ENCODE data around the gene UBR4.
"Not testable (repeated sequence)": the region's sequence is repeated elsewhere in the genome, so short reads cannot be mapped to it uniquely, and the experiment has no call there.

UBR4 gene

GRCh38 chr1:19186001-19186400, 24.1 kb downstream of the UBR4 start:
- TF ChIP-seq POLR2A (IDR thresholded peaks at IDR 0.05; ENCODE audit: extremely low read depth, insufficient read length): no peak
- no peak for TF ChIP-seq MAX (IDR thresholded peaks at IDR 0.05; ENCODE audit: low read depth, low read length)
- TF ChIP-seq CTCF (IDR thresholded peaks at IDR 0.05; ENCODE audit: low read depth, low read length): no peak
- no peak for TF ChIP-seq MYC (IDR thresholded peaks at IDR 0.05; ENCODE audit: low read depth, low read length)
- no peak for DNase-seq (ENCODE audit: low read depth)
- H3K4me3 ChIP-seq (ENCODE audit: low read depth, low read length): no peak overlapping the region

- no peak for DNase-seq (ENCODE audit: low read depth)
- TF ChIP-seq MAX (IDR thresholded peaks at IDR 0.05; ENCODE audit: low read depth, low read length): no peak
- no peak overlapping the region for H3K4me3 ChIP-seq (ENCODE audit: low read depth, low read length)
Measured at GRCh38 chr1:19182223-19182622, 27.8 kb downstream of the UBR4 start.

DNA sequence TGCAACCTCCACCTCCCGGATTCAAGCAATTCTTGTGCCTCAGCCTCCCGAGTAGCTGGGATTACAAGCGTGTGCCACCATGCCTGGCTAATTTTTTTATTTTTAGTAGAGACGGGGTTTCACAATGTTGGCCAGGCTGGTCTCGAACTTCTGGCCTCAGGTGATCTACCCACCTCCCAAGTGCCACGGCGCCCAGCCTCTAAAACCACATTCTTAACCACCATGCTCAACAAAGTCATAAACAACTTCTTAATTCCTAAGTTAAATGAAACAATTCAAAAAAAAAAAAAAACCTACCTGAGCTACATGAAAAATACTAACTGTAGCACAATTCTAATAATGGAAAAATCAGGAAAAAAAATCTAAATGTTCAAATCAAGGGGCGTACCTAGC, 29.8 kb downstream of the UBR4 start:
- H3K4me3 ChIP-seq (ENCODE audit: low read depth, low read length); DNase-seq (ENCODE audit: low read depth): not testable (repeated sequence)

GRCh38 chr1:19179597-19180264, 30.3 kb downstream of the UBR4 start:
- no peak for TF ChIP-seq MYC (IDR thresholded peaks at IDR 0.05; ENCODE audit: low read depth, low read length)
- TF ChIP-seq CTCF (IDR thresholded peaks at IDR 0.05; ENCODE audit: low read depth, low read length): peak; percentile 13
- DNase-seq (ENCODE audit: low read depth): peak; percentile 30
- H3K4me3 ChIP-seq (ENCODE audit: low read depth, low read length): no peak overlapping the region

- DNase-seq (ENCODE audit: low read depth): no peak
- H3K4me3 ChIP-seq (ENCODE audit: low read depth, low read length): no peak overlapping the region
- no peak for TF ChIP-seq MYC (IDR thresholded peaks at IDR 0.05; ENCODE audit: low read depth, low read length)
Measured at GRCh38 chr1:19178734-19179398, 31.2 kb downstream of the UBR4 start.

DNA sequence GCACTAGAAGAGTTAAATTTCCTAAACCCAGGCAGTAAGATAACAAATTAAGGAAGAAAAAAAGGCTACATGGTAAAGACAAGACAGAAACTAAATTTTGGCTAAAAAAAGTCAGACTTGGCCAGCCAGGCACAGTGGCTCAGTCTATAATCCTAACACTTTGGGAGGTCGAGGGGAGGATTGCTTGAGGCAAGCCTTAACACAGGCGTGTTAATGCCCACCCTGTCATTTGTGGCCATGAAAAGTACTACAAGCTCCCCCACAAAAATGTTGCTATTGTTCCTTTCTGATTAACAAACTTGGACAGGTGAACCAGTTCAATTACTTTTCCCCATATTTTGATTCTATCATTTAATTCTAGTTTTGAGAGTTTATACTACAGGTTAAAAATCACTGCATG, 32.3 kb downstream of the UBR4 start:
- H3K4me3 ChIP-seq (ENCODE audit: low read depth, low read length): no peak overlapping the region
- DNase-seq (ENCODE audit: low read depth): no peak
- no peak for TF ChIP-seq MAX (IDR thresholded peaks at IDR 0.05; ENCODE audit: low read depth, low read length)
- no peak for TF ChIP-seq CTCF (IDR thresholded peaks at IDR 0.05; ENCODE audit: low read depth, low read length)
- TF ChIP-seq MYC (IDR thresholded peaks at IDR 0.05; ENCODE audit: low read depth, low read length): no peak
- no peak for TF ChIP-seq POLR2A (IDR thresholded peaks at IDR 0.05; ENCODE audit: extremely low read depth, insufficient read length)

DNA sequence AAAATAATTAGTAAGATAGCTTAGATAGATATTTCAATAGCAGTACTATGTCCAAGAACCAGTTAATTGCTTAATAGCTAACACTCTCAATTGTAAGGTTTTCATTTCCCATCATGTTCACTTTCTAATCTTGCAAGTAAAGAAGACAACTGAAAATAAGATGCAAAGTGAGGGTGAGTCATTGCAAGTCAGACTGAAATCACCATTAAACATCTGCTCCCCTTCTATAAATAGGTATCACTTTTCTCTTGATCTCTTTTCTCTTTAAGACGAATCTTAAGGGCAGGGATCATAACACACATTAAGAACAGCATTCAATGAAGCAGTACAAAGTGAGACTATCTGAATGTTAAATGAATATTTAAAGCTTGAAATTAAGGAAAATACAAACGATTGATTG, 40.4 kb downstream of the UBR4 start:
- TF ChIP-seq MAX (IDR thresholded peaks at IDR 0.05; ENCODE audit: low read depth, low read length) (no peak), POLR2A (IDR thresholded peaks at IDR 0.05; ENCODE audit: extremely low read depth, insufficient read length) (no peak), MYC (IDR thresholded peaks at IDR 0.05; ENCODE audit: low read depth, low read length) (no peak), CTCF (IDR thresholded peaks at IDR 0.05; ENCODE audit: low read depth, low read length) (no peak)
- DNase-seq (ENCODE audit: low read depth): no peak
- no peak overlapping the region for H3K4me3 ChIP-seq (ENCODE audit: low read depth, low read length)
